Stimulated activated naive CD4-positive, alpha-beta T cell (primary cell): ENCODE measurements around the gene C6orf89.
"Not testable (repeated sequence)": the region's sequence is repeated elsewhere in the genome, so short reads cannot be mapped to it uniquely, and the experiment has no call there.

Experiments used
- DNase-seq, 6 experiments: peaks; one replicate each; lab custom pipeline; 2025; lab: John Stamatoyannopoulos, UW

The C6orf89 gene

GRCh38 chr6:36888115-36888643 lies 2.4 kb downstream of the C6orf89 start:
- no peak for DNase-seq

- no peak for DNase-seq
These were observed 3.1 kb downstream of the C6orf89 start for GRCh38 chr6:36888654-36889481.

- no peak for DNase-seq
These were observed 4.4 kb downstream of the C6orf89 start for GRCh38 chr6:36890112-36890663.

GRCh38 chr6:36891153-36891552 lies 5.4 kb downstream of the C6orf89 start:
- not testable (repeated sequence) for DNase-seq

GRCh38 chr6:36893976-36894932 lies 8.5 kb downstream of the C6orf89 start:
- no peak for DNase-seq

- peak in 3 of 6 experiments; percentile 2 to 29 (median 5) for DNase-seq
These were observed 11.9 kb downstream of the C6orf89 start for GRCh38 chr6:36897609-36898008.

GRCh38 chr6:36904114-36904513 lies 18.4 kb downstream of the C6orf89 start:
- DNase-seq: no peak

- no peak for DNase-seq
These were observed 19.2 kb downstream of the C6orf89 start for GRCh38 chr6:36904851-36905393.

GRCh38 chr6:36906539-36907325 lies 21.0 kb downstream of the C6orf89 start:
- no peak for DNase-seq

GRCh38 chr6:36907781-36908180 lies 22.0 kb downstream of the C6orf89 start:
- DNase-seq: no peak

GRCh38 chr6:36908747-36909146 lies 23.0 kb downstream of the C6orf89 start:
- DNase-seq: no peak

- DNase-seq: peak in 3 of 6 experiments; percentile 1 to 33 (median 31)
These were observed 26.3 kb downstream of the C6orf89 start for GRCh38 chr6:36912030-36912454.

- DNase-seq: peak; percentile 18 to 74 (median 47)
These were observed 26.8 kb downstream of the C6orf89 start for GRCh38 chr6:36912586-36912985.

GRCh38 chr6:36913082-36913481 lies 27.3 kb downstream of the C6orf89 start:
- no peak for DNase-seq

GRCh38 chr6:36914227-36914794 lies 28.6 kb downstream of the C6orf89 start:
- DNase-seq: no peak

GRCh38 chr6:36915599-36915998 lies 29.8 kb downstream of the C6orf89 start:
- DNase-seq: no peak

- no peak for DNase-seq
These were observed 30.4 kb downstream of the C6orf89 start for GRCh38 chr6:36916126-36916525.

GRCh38 chr6:36917541-36918193 lies 31.9 kb downstream of the C6orf89 start:
- no peak for DNase-seq

- no peak for DNase-seq
These were observed 34.3 kb downstream of the C6orf89 start for GRCh38 chr6:36920049-36920448.

GRCh38 chr6:36920546-36920945 lies 34.8 kb downstream of the C6orf89 start:
- no peak for DNase-seq
